PC-3 (cell line): Measurements from ENCODE around the gene ZFAND4.

Experiments used
- EZH2 ChIP-seq: fragments of 300-600 bp; sonication (generic); IDR thresholded peaks from one replicate; pipeline ENCODE4 v1.6.1; 2017; ENCODE audit warnings: antibody characterized with exemption, mild to moderate bottlenecking, low read length; ENCODE audit not compliant: unreplicated experiment
- TF ChIP-seq, protein P1 (sequence below): fragments of 300-600 bp; sonication (generic); conservative IDR thresholded peaks from 2 replicates; pipeline ENCODE4 v1.5.1; 2017; ENCODE audit warnings: antibody characterized with exemption, low read depth, mild to moderate bottlenecking, low read length

DNA sequence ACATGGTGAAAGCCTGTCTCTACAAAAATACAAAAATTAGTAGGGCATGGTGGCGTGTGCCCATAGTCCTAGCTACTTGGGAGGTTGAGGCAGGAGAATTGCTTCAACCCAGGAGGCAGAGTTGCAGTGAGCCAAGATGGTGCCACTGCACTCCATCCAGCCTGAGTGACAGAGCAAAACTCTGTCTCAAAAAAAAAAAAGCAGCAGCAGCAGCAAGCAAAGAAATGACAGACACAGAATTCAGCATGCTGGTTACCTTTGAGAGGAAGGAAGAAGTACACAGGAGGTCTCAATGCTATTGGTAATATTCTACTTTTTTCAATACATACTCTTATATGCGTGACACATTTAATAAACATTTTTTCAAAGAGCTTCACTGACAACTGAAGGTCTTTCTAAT is 81.3 kb downstream of the ZFAND4 start:
- TF ChIP-seq, protein P1, sequence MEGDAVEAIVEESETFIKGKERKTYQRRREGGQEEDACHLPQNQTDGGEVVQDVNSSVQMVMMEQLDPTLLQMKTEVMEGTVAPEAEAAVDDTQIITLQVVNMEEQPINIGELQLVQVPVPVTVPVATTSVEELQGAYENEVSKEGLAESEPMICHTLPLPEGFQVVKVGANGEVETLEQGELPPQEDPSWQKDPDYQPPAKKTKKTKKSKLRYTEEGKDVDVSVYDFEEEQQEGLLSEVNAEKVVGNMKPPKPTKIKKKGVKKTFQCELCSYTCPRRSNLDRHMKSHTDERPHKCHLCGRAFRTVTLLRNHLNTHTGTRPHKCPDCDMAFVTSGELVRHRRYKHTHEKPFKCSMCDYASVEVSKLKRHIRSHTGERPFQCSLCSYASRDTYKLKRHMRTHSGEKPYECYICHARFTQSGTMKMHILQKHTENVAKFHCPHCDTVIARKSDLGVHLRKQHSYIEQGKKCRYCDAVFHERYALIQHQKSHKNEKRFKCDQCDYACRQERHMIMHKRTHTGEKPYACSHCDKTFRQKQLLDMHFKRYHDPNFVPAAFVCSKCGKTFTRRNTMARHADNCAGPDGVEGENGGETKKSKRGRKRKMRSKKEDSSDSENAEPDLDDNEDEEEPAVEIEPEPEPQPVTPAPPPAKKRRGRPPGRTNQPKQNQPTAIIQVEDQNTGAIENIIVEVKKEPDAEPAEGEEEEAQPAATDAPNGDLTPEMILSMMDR = no peak
- TF ChIP-seq EZH2 = no peak
